DMS53 treated with DMSO at 0.1 percent for 48 hours (cell line): Measurements from ENCODE around the gene PBOV1.

ENCODE experiments used
- DNase-seq: peaks from one replicate; lab custom pipeline; 2025; ENCODE audit not compliant: unreplicated experiment; lab: John Stamatoyannopoulos, UW

The PBOV1 gene

GRCh38 chr6:138206862-138207261 is 11.4 kb downstream of the PBOV1 start:
- DNase-seq, result no peak

- DNase-seq, result no peak
Observed at GRCh38 chr6:138205437-138206094, 12.7 kb downstream of the PBOV1 start.

GRCh38 chr6:138204792-138205384 is 13.4 kb downstream of the PBOV1 start:
- peak; percentile 37 for DNase-seq

GRCh38 chr6:138204303-138204702 is 14.0 kb downstream of the PBOV1 start:
- no peak for DNase-seq

GRCh38 chr6:138203315-138203714 is 15.0 kb downstream of the PBOV1 start:
- no peak for DNase-seq

GRCh38 chr6:138201836-138202235 is 16.5 kb downstream of the PBOV1 start:
- DNase-seq, result no peak

GRCh38 chr6:138198430-138199091 is 19.7 kb downstream of the PBOV1 start:
- DNase-seq, result no peak

- no peak for DNase-seq
Observed at GRCh38 chr6:138197570-138197969, 20.7 kb downstream of the PBOV1 start.

- DNase-seq, result no peak
Observed at GRCh38 chr6:138196122-138196738, 22.1 kb downstream of the PBOV1 start.

GRCh38 chr6:138194287-138194686 is 24.0 kb downstream of the PBOV1 start:
- no peak for DNase-seq

- no peak for DNase-seq
Observed at GRCh38 chr6:138188278-138188941, 29.9 kb downstream of the PBOV1 start.

GRCh38 chr6:138187156-138187555 is 31.1 kb downstream of the PBOV1 start:
- DNase-seq, result no peak

- no peak for DNase-seq
Observed at GRCh38 chr6:138184230-138184629, 34.1 kb downstream of the PBOV1 start.

GRCh38 chr6:138183790-138184134 is 34.5 kb downstream of the PBOV1 start:
- no peak for DNase-seq

- no peak for DNase-seq
Observed at GRCh38 chr6:138182939-138183789, 35.1 kb downstream of the PBOV1 start.

- no peak for DNase-seq
Observed at GRCh38 chr6:138176652-138177232, 41.5 kb downstream of the PBOV1 start.

GRCh38 chr6:138175596-138175995 is 42.7 kb downstream of the PBOV1 start:
- no peak for DNase-seq
